ENCODE measurements around the gene PARL. TPM values are rescaled to one million over a fixed set of nuclear protein-coding genes. Genes with fewer than 3 reads are reported as not detected.

Gene PARL
- total and polyA plus RNA-seq, 9 donors = 32.7 to 65.0 (median 55.6) TPM

DNA sequence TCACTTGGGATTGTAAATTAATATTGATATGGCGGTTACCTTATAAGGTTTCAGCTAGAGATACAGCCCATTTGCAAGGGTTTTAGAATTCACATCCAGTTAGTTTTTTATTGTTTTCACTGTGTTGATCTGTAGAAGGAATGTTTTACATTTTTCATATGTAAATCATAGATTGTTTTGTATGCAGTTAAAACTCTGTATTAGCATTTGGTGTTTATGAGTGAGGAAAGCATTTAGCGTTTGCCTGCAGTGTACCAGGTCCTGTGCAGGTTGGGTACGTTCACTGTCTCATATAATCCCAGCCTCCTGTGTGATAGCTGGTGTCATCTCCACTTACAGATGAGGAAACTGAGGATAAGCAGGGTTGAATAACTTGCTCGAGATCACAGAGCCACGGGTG lies 83.1 kb downstream of the PARL start:
- Histone ChIP-seq H3K4me3 (no peak overlapping the region), H3K27me3 (no peaks in the 10 kb centered on the region), H3K9me3 (no peaks in the 10 kb centered on the region), H3K36me3 (no peaks in the 10 kb centered on the region), H3K27ac (no peak overlapping the region), H3K4me1 (ENCODE audit: insufficient read depth) (no peaks in the 10 kb centered on the region)
- TF ChIP-seq POLR2A (IDR thresholded peaks at IDR 0.05) (no peak), EP300 (IDR thresholded peaks at IDR 0.05) (no peak)
- TF ChIP-seq, protein P1, sequence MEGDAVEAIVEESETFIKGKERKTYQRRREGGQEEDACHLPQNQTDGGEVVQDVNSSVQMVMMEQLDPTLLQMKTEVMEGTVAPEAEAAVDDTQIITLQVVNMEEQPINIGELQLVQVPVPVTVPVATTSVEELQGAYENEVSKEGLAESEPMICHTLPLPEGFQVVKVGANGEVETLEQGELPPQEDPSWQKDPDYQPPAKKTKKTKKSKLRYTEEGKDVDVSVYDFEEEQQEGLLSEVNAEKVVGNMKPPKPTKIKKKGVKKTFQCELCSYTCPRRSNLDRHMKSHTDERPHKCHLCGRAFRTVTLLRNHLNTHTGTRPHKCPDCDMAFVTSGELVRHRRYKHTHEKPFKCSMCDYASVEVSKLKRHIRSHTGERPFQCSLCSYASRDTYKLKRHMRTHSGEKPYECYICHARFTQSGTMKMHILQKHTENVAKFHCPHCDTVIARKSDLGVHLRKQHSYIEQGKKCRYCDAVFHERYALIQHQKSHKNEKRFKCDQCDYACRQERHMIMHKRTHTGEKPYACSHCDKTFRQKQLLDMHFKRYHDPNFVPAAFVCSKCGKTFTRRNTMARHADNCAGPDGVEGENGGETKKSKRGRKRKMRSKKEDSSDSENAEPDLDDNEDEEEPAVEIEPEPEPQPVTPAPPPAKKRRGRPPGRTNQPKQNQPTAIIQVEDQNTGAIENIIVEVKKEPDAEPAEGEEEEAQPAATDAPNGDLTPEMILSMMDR (IDR thresholded peaks at IDR 0.05) = no peak
- no peak for DNase-seq
- intact Hi-C loops (cut with DNase I) = no loop called here
- WGBS, 3 donors = 74 to 88% (median 80%) methylated on average over 5 of the region's 5 CpGs

GRCh38 chr3:183800243-183800863 lies 84.3 kb downstream of the PARL start:
- TF ChIP-seq EP300 (IDR thresholded peaks at IDR 0.05) (no peak), POLR2A (IDR thresholded peaks at IDR 0.05) (no peak)
- TF ChIP-seq, protein P1 (IDR thresholded peaks at IDR 0.05) = no peak
- Histone ChIP-seq H3K27me3 (no peaks in the 10 kb centered on the region), H3K4me1 (ENCODE audit: insufficient read depth) (no peaks in the 10 kb centered on the region), H3K36me3 (no peaks in the 10 kb centered on the region), H3K9me3 (no peaks in the 10 kb centered on the region), H3K27ac (no peak overlapping the region), H3K4me3 (no peak overlapping the region)
- WGBS, 3 donors = 47 to 69% (median 50%) methylated on average over 8 of the region's 8 CpGs
- intact Hi-C loops (cut with DNase I) = no loop called here
- DNase-seq = no peak

DNA sequence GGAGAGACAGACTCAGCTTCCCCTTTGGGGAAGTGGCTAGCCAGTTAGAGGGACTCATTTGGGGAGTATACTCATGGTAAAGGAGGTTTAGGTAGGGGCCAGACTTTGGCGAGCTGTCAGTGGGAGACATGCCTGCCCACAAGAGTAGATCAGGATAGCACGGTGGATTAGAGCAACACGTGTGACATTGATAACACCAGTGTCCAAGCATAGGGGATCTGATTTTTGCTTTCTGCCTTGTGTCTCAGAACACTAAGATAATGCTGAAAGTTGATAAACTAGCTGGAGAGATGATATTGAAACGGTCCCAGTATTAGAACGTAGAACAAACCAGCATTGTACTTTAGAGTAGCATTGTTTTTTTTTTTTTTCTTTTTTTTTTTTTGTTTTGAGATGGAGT lies 85.2 kb downstream of the PARL start:
- no peaks in the 10 kb centered on the region for H3K27me3 ChIP-seq
- H3K36me3 ChIP-seq = no peaks in the 10 kb centered on the region
- WGBS, 3 donors = 76 to 90% (median 87%) methylated on average over 5 of the region's 5 CpGs
- H3K27ac ChIP-seq = no peak overlapping the region
- intact Hi-C loops (cut with DNase I) = no loop called here
- no peaks in the 10 kb centered on the region for H3K9me3 ChIP-seq
- DNase-seq = no peak
- no peaks in the 10 kb centered on the region for H3K4me1 ChIP-seq (ENCODE audit: insufficient read depth)
- no peak overlapping the region for H3K4me3 ChIP-seq
- TF ChIP-seq EP300 (IDR thresholded peaks at IDR 0.05) = no peak
- TF ChIP-seq, protein P1 (IDR thresholded peaks at IDR 0.05) = no peak
- TF ChIP-seq POLR2A (IDR thresholded peaks at IDR 0.05) = no peak

GRCh38 chr3:183797996-183798395 lies 86.7 kb downstream of the PARL start:
- no peak overlapping the region for H3K4me3 ChIP-seq
- DNase-seq = no peak
- WGBS, 3 donors = 52 to 64% (median 54%) methylated on average over 9 of the region's 9 CpGs
- H3K27ac ChIP-seq = no peak overlapping the region
- no peaks in the 10 kb centered on the region for H3K4me1 ChIP-seq (ENCODE audit: insufficient read depth)
- TF ChIP-seq, protein P1 (IDR thresholded peaks at IDR 0.05) = no peak
- TF ChIP-seq POLR2A (IDR thresholded peaks at IDR 0.05) = no peak
- no peak for TF ChIP-seq EP300 (IDR thresholded peaks at IDR 0.05)
- H3K9me3 ChIP-seq = no peaks in the 10 kb centered on the region
- H3K27me3 ChIP-seq = no peaks in the 10 kb centered on the region
- intact Hi-C loops (cut with DNase I) = no loop called here
- no peaks in the 10 kb centered on the region for H3K36me3 ChIP-seq
